Hypothalamus (tissue), 51 donors: ENCODE results near the gene KTN1.
A peak's percentile ranks its signal among the peaks of the same experiment; 100 is the strongest.

Experiments used
- DNase-seq, 51 donors: peaks; one replicate each; lab custom pipeline; 2025; lab: John Stamatoyannopoulos, UW

KTN1 gene

DNA sequence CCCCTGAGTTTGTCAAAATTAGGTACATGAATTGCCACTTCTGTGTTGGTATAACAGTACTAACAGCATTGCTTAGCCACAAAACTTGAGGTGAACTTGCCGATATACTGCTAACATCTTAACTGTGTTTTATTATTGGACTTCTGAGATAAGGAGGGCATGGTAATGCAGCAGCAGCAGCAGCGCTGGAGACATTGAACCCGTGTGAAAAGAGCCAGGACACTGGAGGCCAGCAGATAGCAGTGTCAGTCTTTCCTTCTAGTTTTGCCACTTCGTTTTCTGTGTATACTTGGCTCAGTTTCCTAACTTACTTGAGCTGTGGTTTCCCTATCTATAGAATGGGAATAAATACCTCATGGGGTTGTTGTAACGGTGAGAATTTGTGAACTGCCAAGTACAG lies 82.7 kb downstream of the KTN1 start:
- no peak for DNase-seq

DNA sequence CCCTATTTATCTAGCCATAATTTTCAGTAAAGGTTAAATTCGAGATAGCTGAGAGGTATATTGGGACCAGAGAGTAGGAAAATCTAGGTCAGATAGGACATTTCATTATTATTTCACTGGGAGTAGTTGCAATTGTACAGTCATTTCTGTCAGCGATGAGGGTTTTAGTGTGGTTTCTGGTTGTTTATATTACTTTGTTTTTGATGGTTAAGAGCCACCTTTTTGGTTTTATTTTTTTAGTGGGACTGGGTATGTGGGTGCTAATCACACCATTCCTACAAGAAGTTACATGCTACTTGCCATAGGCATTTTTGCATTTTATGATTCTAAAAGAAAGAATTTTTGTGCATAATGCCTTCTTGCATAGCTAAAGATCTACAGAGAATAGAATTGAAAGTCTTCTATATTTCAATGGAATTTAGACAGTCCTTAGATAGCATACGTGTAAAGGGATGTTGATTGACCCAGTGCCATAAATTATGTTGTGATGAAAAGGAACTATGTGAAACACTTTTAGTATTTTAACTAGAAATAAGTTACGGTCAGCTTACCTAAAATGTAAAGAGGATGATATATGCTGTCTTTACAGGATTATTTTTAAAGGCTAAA lies 85.2 kb downstream of the KTN1 start:
- DNase-seq = no peak

DNA sequence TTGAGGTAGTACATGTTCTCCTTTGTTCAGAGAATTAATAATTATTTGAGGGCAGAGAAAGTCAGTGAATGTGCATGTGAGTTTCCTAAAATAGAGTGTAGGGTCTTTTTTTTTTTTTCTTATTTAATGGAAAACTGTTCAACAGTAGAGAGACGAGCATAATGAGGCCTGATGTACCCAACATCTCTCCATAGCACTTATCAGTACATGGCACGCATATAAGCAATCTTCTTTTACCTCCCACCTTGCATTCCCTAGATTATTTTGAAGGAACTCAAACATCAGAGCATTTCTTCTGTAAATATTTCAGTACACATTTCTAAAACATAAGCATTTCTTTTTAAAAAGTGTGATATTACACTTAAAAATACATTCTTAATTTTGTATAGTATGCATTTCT lies 87.8 kb downstream of the KTN1 start:
- DNase-seq = no peak

DNA sequence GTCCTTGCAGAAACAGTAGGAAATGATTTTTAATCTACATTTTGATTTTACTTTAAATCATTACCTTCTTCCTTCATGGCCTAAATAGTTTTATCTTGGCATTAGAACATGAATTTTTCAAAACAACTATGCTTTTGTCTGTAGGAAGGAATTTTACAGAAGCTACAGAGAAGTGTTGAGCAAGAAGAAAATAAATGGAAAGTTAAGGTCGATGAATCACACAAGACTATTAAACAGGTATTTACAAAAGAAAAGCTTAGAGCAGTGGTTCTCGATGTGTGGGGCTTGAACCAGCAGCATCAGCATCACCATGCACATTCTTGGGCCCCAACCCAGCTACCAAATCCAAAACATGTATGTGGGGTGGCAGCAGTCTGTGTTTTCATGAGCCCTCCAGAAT lies 91.6 kb downstream of the KTN1 start:
- DNase-seq = no peak

DNA sequence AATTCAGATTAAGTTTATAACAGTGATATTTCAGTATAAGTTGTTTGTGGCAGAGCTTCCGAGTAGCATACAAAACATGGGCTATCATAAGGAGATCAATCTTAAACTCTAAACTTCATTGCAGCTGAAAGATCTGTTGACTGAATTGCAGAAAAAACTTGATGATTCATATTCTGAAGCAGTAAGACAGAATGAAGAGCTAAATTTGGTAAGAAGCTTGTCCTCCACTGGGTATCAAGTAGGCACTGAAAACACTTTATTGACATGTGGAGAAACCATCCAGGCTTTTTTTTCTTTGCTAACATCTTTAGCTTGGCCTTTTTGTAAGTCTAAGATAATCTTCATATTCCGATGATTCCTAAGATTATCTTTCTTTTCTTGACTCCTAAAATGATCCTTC lies 93.0 kb downstream of the KTN1 start:
- DNase-seq = no peak

DNA sequence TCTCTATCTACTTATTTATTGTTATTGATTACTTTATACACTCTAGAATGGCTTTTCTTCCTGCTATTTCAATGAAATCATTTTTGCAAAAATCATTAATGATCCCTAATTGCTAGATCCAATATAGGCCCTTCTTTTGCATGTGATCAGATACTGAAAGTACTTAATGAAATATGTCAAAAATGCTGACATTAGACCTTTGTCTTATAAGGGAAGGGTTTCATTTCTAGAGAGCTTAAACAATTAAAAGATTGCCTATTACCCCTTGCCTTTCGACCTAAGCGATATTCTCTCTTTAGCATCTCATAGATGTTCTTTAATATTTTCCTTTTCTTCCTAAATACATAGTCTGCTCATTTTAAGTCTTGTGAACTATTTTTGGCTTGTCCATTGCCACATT lies 101.1 kb downstream of the KTN1 start:
- no peak for DNase-seq

DNA sequence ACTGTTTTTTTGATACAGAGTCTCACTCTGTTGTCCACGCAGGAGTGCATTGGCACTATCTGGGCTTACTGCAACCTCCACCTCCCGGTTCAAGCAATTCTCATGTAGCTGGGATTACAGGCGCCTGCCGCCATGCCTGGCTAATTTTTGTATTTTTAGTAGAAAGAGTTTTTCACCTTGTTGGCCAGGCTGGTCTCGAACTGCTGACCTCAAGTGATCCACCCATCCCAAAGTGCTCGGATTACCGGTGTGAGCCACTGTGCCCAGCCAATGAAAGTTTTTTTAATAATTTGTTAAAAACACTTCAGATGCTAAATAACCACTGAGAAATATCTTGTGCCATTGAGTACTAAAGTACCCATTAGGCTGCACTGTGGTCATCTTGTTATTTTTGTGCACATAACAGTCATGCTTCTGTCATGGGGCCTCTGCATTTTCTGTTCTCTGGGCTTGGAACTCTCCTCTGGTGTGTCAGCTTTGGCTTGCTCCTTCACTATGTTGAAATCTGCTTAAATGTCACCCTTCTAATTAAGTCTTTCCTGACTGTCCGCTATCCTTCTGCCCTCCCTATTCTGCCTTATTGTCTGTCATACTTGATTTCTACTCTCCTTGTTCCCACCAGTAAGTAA lies 105.1 kb downstream of the KTN1 start:
- no peak for DNase-seq

DNA sequence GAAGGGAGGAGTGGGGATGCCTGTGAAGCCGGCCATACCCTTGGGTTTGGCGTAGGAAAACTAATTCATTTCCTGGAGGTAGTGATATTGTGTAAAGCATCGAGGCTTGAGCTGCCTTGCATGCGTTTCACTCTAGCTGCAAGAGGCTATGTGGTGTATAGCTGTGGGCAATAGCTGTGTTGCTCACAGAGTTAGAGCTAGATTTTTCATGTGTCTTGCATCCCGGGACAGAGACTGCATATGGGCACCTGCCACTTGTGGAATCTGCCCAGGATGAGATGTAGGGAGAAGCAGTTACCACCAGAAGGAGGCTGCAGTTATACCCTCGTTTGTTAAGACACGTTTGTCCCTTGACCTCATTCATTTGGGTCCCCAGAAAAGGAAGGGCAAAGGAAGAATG lies 106.7 kb downstream of the KTN1 start:
- DNase-seq = no peak

DNA sequence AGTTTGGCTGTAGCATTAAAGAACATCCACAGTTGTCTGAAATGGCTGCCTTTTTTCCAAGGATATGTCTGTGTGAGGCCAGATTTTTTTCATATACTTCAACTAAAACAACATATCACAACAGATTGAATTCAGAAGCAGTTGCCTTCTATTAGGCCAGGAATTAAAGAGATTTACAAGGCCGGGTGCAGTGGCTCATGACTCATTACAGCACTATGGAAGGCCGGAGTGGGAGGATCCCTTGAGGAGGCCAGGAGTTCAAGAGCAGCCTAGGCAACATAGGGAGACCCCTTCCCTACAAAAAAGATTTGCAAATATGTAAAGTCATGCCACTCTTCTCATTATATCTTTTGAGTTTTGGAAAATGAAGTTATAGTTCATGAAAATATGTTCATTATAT lies 108.6 kb downstream of the KTN1 start:
- no peak for DNase-seq

DNA sequence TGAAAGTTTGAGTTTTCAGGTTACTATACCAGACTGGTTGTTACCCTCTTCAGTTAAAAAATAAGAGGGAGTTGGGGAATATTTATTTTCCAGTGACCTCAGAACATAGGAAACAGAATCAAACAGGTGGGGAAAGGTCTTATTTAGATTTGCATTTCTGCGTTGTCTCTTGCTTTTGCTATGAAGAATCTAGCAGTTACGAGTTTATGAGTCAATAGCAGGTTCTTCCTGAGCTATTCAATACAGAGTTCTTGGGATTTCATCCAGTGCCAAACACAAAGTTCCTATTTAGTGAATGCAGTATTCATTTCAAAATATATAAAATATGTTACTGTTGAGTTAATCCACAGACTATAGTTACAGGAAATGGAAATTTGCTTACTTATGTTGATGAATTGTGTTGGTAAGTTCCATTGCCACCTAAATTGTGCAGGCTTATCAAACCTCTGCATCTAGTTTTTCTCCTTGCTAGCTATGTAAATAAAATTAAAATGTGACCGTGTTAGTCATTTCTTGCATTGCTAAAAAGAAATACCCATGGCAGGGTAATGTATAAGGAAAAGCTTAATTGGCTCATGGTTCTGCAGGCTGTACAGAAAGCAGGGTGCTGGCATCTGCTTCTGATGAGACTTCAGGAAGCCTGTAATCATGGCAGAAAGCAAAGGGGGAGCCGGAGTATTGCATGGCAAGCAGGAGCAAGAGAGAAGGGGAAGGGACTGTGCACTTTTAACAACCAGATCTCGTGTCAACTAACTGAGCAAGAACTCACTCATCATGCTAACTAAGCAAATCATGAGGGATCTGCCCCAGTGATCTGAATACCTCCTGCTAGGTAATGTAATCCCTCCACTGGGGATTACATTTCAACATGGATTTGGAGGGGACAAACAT lies 110.2 kb downstream of the KTN1 start:
- DNase-seq = no peak

DNA sequence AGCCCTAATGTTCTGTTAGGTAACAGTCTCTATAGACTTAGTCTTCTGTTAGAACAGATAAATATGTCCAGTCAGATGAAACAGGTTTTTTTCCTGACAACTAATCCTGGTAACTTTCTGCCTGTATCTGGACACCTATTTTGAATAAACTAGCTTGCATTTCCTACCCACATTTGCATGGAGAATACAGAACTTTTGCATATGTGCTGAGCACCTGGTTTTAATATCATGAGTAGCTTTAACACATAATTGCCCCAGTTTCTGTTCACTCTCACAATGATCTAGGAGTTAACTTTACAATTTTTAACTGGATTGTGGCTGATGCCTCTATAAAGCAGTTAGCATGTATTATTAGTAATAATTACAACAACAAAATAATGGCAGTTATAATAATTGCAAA lies 111.7 kb downstream of the KTN1 start:
- DNase-seq = no peak

DNA sequence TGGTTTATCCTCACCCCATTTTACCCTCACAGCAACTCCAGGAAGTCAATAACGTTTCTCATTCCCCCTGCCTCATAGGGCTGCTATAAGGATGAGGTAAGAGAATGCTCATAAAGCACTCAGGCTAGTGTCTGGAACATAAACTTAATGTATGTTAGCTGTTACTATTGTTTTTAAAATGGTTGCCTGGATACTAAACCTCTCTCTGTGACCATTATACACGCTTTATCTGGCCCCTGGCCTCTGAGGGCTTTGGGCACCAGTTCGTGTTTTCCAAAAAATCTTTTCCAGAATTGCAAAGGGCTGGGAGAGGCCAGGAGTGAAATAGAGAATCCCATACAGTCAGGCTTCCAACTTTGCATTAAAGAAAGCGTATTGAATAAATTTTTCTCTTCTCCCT lies 113.9 kb downstream of the KTN1 start:
- no peak for DNase-seq

DNA sequence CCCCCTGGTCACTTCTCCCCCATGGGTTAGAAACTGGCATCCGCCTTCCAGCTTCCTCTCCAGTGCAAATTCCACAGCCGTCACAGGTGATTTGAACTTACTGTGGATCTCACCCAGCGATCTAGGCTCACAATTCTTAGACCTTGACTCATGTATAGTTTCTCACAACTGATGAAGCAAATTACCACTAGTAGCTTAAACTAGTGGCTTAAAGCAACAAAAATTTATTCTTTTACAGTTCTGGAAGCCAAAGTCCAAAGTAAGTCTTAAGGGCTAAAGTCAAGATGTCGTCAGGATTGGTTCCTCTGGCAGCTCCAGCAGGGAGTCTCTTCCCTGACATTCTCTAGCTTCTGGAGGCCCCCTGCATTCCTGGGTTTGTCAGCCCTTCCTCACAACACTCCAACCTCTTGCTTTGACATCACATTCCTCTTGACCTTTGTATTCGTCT lies 117.4 kb downstream of the KTN1 start:
- DNase-seq = no peak

DNA sequence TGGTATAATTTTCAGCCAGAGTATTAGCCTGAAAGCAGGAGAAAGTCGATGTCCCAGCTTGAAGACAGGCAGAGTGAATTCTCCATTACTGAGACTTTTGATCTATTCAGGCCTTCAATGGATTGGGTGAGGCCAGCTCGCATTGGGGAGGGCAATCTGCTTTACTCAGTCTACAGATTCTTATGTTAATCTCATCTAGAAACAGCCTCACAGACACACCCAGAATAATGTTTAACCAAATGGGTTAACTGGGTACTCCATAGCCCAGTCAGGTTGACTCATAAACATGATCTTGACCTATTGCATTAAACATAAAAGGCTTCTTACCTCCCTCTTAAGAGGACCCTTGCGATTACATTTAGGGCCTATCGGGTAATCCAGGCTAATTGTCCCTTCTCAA lies 118.0 kb downstream of the KTN1 start:
- DNase-seq = no peak

DNA sequence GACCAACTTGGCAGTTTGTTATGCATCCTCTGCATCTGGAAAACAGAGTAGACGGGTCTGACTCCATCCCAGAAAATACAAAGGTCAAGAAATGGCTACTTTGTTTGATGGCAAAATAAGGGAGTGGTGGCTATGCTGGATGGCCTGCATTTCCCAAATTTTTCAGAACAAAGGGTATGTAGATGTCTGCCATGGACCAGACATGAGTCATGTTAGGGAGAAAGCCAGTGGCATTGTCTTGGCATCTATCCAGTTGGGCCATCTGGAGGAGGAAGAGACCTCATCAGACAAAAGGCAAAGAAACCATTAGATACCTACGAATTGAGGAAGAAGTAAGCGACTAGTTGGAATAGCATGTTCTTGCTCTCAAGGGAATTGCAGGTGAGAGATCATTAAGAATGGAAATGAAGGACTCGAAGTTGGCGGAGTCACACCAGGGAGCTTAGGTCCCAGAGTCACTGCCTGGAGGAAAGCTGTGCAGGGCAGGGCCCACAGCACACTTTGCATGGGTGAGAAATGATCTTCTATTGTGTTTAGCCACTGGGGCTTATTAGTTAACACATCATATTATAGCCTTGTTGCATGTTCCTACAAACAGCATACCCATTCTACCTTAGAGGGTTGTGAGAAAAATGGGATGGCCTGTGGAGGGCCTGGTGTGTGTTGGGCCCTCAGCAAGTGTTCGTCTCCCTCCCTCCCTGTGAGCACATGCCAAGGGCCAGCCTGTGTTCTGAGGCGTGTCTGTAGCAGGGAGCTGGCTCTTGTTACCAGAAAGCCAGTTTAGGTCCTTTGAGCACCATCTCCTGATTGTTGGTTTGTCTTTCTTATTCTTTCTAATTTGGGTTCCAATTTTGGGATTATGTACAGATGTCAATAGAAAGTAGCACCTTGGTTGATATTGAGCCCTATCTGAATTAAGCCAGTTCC lies 119.4 kb downstream of the KTN1 start:
- DNase-seq = no peak

DNA sequence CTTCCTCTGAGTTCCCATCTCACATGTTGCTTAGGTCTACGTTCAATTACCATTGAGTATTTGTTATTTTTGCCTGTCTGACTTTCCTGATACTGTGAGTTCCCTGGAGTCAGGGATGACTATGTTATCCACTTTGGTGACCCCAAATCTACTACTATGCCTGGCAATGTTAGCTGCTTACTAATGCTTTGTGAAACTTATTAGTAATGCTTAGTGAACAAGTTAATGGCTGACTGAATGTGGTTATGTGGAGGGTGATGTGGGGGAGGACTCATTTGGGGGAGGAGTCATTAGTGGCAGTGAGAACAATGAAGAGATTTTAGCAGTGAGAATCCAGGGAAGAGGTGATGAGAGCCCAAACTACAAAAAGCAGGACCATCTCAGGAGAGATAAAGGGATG lies 121.6 kb downstream of the KTN1 start:
- no peak for DNase-seq

DNA sequence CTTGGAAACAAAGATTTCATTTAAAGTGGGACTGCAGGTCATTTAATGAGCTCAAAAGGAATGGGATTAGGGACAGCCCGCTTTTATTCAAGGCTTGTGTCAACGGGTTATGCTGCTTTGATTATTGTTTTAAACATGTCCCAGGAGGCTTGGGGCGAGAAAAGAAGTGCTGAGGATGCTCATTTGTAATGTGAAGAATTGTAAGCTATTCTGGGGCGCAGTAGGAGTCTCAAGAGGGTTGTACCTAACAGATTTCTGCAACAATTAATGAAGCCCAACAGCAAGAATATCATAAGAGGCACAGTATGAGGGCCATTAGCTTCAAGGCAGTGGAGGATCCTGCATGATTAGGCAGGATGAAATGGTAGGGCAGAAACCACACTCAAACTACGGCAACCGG lies 122.5 kb downstream of the KTN1 start:
- DNase-seq = peak in 1 of 51 donors; percentile 2

DNA sequence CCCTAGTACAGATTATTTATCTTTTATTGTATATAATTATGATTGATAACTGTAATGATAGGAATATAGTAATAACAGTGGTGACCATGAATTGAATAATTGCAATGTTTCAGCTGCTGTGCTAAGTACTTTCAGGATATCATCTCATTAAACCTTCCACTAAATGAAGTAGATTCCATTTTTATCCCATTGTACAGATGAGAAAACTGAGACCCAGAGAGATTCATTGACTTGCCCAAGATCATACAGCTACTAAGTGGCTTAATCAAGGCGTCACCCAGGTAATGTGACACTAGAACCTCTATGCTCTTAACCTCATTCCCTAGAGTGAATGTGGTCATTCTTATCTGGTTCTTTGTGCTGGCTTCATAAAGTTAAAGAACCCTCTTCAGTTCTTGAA lies 124.6 kb downstream of the KTN1 start:
- DNase-seq = no peak

DNA sequence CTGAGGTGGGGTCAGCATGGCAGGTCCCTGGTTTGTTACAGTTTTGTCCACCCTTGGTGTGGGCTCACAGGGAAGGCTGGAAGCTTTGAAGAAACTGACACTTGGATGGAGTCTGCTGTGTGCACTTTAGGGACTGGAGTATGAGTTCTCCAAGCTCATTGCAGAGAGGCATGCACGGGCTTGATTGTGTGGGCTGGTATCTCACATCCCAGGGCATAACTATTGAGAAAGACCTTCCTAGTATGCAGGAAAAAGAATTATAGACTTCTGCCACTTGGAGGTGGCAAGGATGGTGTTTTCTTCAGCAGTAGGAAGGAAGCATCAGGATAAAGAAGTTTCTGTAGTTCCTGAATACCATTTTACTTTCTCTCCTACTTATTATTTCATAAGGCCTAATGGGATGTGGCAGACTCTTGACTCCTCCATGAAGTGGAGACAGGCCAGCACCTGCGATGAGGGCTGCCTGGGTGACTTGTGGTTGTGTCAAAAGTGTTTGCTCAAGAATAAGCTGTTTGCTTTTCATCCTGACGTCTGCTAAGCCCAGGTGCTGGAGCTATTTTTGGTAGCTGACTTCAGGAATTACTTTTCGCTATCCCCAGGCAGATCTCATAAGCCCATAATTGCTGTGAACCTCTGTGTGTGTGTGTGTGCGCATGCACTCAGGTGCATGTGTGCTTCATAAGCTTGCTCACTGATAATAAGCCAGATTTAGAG lies 125.8 kb downstream of the KTN1 start:
- DNase-seq = no peak

DNA sequence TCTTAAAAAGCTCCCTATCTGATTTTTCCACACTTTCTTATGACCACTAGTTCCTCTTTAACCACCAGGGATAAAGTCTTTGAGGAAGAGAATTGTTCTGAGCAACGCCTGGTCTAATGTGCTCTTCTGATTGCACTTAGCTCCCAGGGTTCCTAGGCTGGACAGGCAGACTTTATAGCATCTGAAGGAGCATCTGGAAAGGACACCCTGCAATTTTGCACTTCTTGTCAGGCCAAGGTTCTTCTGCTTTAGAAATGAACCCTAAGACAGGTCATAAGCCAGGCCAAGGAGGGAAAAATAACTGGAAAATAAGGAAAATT lies 126.3 kb downstream of the KTN1 start:
- DNase-seq = no peak
